IPS-18c (cell line): Measurements from ENCODE around the gene ANKK1.

Experiments used
- H3K4me3 ChIP-seq: 2 replicates; pipeline ENCODE4 v1.7.0; 2013; ENCODE audit warnings: low read depth, mild to moderate bottlenecking, low read length, moderate library complexity; ENCODE audit not compliant: insufficient read depth
- H3K9me3 ChIP-seq: one replicate; pipeline ENCODE4 v1.6.1; 2013; ENCODE audit warnings: mild to moderate bottlenecking, low read length, moderate library complexity; ENCODE audit not compliant: control insufficient read depth, insufficient read depth

ANKK1 gene

DNA sequence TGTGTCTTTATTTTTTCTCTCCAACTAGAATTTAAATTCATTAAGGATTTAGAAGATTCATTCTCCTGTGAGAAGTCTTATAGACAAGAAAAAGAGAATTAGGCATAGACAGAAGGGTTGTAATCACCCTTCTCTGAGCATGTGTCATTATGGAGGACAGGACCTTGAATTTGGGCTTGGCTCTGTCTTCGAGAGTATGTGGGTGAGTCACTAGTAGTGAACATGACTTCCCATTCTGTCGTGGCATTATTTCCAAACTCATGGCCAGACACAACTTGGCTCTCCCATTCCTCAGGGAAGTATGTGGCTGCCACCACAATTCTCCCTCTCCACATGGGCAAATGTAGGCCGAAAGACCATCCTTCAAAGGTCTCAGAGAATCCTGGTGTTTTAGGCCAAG is 14.3 kb upstream of the ANKK1 start:
- Histone ChIP-seq H3K4me3 (no peak overlapping the region), H3K9me3 (no peaks in the 10 kb centered on the region)

DNA sequence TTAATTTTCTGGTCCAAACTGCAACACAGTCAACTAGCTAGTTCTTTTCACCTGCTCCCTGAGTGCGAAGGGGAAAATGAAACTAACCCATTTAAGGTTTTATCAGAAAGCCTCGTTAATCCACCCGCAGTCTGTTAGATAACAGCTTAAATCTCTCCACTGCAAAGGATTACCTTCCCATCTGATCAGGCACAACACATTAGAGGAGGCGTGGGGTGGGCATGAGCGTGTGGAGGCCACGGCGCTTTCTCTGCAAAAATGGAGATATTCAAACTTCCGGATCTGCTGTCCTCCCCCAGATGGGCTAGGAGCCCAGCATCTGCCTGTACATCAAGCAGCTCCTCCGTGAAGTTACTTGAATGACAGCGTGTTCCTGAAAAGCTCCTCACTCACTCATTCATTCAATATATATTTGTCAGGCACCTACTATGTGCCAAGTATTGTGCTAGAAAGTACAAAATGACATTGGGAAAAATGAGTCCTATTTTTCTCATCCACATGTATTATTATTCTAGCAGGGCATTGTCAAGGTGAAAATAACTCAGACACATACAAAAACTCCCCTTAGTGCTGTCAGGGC is 13.5 kb upstream of the ANKK1 start:
- no peaks in the 10 kb centered on the region for H3K9me3 ChIP-seq
- H3K4me3 ChIP-seq: no peak overlapping the region

GRCh38 chr11:113375402-113375801 is 12.2 kb upstream of the ANKK1 start:
- no peak overlapping the region for H3K4me3 ChIP-seq

DNA sequence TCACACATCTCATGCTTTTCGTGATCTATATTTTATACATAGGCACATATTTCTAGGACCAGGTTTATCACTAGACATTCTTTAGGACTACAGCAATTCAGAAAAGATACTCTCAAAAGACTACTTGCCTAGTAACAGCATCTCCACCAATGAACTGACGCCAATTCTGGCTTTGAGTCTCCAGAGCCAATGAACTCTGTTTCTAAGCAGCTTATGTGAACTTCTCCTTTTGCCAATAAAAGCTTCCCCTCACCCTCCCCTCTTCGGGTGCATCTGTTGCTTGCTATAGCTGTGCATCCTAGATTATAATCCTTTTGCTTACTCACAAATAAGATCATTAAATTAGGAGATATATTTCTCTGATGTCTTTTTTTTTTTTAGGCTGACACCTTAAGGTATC is 11.4 kb upstream of the ANKK1 start:
- H3K9me3 ChIP-seq: no peaks in the 10 kb centered on the region
- H3K4me3 ChIP-seq: no peak overlapping the region

More at GRCh38 chr11:113375402-113375801, 12.2 kb upstream of the ANKK1 start:
- no peaks in the 10 kb centered on the region for H3K9me3 ChIP-seq

- H3K4me3 ChIP-seq: no peak overlapping the region; the same call in 1 of the 2 replicates
Measured at GRCh38 chr11:113377681-113378412, 9.7 kb upstream of the ANKK1 start.

GRCh38 chr11:113378692-113379091 is 8.9 kb upstream of the ANKK1 start:
- no peaks in the 10 kb centered on the region for H3K9me3 ChIP-seq

More at GRCh38 chr11:113377681-113378412, 9.7 kb upstream of the ANKK1 start:
- H3K9me3 ChIP-seq: no peaks in the 10 kb centered on the region

DNA sequence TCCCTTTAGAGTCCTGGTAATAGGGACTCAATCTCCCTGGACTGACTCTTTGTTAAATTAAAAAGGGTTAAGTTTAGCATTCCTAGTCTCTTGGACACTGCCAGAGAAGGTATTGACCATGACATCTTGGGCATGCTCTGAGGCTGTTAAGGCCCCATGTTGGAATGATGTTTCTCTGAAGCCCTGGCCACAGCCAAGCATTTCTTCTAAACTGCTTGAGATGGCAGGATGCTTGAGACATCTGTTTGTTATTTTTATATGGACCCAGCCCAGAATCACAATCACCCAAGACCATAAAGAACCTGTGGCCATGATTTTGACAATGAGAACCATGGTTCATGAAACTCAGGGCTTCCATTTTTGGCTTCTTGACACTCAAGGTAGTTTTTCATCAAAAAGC is 5.5 kb upstream of the ANKK1 start:
- no peaks in the 10 kb centered on the region for H3K9me3 ChIP-seq

More at GRCh38 chr11:113378692-113379091, 8.9 kb upstream of the ANKK1 start:
- H3K4me3 ChIP-seq: no peak overlapping the region

GRCh38 chr11:113384551-113384950 is 3.0 kb upstream of the ANKK1 start:
- Histone ChIP-seq H3K4me3 (no peak overlapping the region), H3K9me3 (no peaks in the 10 kb centered on the region)

More for the DNA sequence above, 5.5 kb upstream of the ANKK1 start:
- no peak overlapping the region for H3K4me3 ChIP-seq

GRCh38 chr11:113385749-113386148 is 1.8 kb upstream of the ANKK1 start:
- no peaks in the 10 kb centered on the region for H3K9me3 ChIP-seq
- H3K4me3 ChIP-seq: no peak overlapping the region

DNA sequence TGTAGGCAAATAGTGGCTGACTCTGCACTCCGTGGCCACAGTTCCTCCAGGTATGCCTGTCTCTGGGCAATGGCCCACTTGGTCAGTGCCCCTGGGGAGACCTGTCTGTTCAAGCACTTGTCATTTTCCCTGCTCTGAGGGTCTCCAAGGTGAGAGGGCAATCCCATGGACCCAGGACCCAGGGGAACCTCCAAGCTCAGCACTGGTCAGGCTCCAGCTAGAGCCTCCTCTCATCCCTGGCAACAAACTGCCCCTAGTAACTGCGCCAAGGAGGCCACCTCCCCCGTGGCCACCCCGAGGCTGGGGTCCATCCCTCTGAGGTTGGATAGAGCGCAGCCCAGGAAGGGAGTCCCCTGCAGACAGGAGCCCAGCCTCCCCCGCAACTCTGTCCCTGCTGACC is 713 bp upstream of the ANKK1 start:
- no peaks in the 10 kb centered on the region for H3K9me3 ChIP-seq
- H3K4me3 ChIP-seq: no peak overlapping the region

DNA sequence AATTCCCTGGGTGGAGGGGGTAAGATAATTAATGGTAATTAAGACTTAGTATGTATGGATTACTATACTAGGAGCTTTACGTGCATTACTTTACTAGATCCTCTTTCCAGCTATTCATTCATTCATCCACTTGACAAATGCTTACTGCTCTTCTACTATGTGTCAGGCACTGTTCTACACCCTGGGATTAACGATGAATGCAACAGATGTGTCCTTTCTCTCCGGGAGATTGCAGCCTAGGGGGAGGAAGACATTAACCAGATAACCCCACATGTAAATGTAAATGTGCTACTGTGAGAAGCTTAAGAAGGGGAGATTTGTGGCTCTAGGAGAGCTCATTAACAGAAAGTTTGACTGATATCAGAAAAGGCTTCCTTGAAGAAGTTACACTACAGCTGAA is 1.7 kb downstream of the ANKK1 start:
- Histone ChIP-seq H3K9me3 (no peaks in the 10 kb centered on the region), H3K4me3 (no peak overlapping the region)

DNA sequence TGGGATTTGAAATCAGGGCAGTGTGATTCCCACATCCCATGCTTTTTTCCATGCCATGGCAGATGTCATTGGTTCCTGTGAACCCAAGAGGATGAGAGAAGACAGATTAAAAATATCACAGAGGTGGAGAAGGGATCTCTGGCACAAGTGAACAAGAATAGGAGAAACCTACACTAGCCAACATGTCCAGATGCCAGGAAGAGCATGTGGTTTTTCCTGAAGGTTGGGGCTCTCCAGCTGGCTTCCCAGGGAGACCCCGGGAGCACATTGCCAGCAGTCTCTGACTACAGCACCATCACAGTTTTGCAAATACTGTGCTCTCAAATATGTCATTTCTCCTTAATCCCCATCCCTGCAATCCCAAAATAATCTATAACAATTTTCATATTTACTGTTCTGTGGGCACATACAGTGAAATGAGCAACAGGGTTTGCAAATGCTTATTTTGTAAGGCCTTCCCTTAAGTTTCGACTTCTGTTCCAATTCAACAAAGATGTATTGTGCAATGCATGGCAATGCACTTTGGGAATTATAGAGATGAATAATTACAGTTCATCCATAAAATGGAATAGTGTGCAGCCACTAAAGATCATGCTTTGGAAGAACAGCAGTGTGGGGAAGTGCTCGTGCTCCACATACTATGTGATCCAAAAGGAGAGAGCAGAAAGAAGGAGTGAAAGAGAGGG is 4.8 kb downstream of the ANKK1 start:
- H3K4me3 ChIP-seq: no peak overlapping the region
- H3K9me3 ChIP-seq: no peaks in the 10 kb centered on the region

DNA sequence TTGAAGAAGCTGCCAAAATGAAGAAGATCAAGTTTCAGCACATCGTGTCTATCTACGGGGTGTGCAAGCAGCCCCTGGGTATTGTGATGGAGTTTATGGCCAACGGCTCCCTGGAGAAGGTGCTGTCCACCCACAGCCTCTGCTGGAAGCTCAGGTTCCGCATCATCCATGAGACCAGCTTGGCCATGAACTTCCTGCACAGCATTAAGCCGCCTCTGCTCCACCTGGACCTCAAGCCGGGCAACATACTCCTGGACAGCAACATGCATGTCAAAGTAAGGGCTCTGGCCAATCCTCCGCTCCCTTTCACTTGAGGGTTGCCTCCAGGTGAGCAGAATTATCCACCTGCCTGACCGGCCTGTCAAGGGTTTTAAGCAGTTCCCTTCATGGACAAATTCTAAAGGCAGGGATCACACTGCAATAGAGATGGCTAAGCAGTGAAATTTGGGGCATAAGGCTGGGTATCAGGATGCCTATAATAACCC is 6.0 kb downstream of the ANKK1 start:
- Histone ChIP-seq H3K4me3 (no peak overlapping the region), H3K9me3 (no peaks in the 10 kb centered on the region)

GRCh38 chr11:113394919-113395318 is 7.3 kb downstream of the ANKK1 start:
- H3K9me3 ChIP-seq: no peaks in the 10 kb centered on the region
- no peak overlapping the region for H3K4me3 ChIP-seq

GRCh38 chr11:113395782-113396336 is 8.3 kb downstream of the ANKK1 start:
- no peaks in the 10 kb centered on the region for H3K9me3 ChIP-seq
- no peak overlapping the region for H3K4me3 ChIP-seq

GRCh38 chr11:113396690-113397089 is 9.1 kb downstream of the ANKK1 start:
- H3K4me3 ChIP-seq: no peak overlapping the region
- no peaks in the 10 kb centered on the region for H3K9me3 ChIP-seq

- Histone ChIP-seq H3K4me3 (no peak overlapping the region), H3K9me3 (no peaks in the 10 kb centered on the region)
Measured at GRCh38 chr11:113397212-113397611, 9.6 kb downstream of the ANKK1 start.

DNA sequence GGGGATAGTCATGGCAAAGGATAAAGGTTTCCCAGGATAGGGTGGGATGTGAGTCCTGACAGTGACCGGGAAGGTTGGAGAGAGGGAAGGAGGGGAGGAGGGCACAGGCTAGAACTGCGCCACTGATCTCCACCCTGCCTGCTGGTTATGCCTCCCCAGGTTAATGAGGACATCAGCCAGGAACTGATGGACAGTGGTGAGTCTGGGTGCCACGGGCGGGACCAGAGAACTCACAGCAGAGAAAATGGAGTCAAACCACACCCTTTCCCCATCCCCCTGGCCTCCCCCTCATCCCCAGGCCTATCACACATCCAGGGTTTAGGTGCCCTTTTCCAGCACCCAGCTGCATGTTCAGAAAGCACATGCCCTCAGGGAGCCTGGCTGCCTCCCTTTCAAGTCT is 10.2 kb downstream of the ANKK1 start:
- Histone ChIP-seq H3K9me3 (no peaks in the 10 kb centered on the region), H3K4me3 (no peak overlapping the region)
